NCI-H524 treated with DMSO at 0.1 percent for 48 hours (cell line): ENCODE results near the gene RAP1A.

Experiments
- DNase-seq: peaks from one replicate; lab custom pipeline; 2025; lab: John Stamatoyannopoulos, UW

The RAP1A gene

DNA sequence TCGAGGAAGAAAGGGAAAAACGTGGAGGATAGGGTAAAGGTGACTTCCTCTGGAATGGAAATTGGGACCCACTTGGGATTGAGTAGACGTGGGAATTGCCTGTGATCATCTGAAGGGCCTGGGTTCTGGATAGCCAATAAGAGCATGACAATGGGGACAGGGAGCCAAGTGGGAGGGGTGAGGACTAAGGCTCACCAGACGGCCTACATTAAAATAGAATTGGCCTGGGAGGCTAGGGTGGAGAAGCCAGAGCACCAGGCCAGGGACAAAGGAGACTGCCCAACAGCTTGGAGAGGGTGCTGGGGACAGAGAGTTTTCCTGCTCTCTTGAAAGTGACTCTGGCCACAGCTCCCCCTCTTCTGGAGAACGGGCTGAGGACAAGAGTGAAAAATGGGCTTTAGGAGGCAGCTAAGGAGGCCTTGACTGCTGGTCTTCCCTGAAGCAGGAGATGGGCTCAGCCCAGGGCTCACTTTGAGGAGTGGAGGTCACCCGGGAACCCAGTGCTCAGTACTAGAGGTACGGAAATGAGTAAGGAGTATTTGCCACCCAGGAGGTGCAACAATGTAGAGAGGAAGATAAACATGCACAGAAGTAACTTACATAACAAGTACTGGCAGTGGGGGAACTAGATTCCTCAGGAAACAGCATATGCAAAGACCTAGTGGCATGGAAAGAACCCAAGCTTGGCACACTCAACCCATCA is 100.8 kb downstream of the RAP1A start:
- no peak for DNase-seq

DNA sequence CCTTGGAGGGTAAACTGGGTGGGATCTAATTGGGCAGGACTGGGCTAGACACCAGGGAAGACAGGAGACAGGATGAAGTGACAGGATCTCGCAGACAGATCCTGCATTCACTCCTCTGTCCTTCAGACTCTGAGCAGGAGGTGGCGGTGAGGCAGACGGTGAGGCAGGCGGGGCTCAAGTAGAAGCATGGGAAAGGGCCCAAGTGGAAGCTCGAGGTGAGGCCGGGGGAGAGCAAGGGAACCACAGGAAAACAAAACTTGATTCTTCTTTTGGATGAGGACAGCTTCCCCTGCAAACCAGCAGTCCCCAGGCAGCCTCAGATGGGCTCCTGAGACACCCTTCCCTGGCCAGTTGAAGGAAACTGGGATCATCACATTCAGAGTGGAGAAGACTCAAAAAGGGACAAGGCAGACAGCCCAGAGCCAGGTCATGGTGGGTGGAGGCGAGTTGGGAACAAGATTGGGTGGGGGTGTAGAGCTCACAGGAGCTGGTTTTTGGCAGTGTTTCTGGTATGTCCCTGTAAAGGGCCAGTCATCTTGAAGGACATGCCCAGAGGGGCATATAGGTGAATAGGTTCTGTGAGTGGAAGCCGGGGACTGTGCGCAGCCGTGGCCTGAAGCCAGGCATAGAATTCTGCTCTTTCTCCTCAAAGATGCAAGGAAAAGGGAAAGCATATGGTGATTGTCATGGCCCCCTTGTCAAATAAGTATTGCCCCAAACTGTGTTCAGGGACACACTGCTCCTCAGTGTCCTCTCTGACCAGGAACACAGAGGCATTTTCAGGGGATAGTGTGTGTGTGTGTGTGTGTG is 101.6 kb downstream of the RAP1A start:
- no peak for DNase-seq

DNA sequence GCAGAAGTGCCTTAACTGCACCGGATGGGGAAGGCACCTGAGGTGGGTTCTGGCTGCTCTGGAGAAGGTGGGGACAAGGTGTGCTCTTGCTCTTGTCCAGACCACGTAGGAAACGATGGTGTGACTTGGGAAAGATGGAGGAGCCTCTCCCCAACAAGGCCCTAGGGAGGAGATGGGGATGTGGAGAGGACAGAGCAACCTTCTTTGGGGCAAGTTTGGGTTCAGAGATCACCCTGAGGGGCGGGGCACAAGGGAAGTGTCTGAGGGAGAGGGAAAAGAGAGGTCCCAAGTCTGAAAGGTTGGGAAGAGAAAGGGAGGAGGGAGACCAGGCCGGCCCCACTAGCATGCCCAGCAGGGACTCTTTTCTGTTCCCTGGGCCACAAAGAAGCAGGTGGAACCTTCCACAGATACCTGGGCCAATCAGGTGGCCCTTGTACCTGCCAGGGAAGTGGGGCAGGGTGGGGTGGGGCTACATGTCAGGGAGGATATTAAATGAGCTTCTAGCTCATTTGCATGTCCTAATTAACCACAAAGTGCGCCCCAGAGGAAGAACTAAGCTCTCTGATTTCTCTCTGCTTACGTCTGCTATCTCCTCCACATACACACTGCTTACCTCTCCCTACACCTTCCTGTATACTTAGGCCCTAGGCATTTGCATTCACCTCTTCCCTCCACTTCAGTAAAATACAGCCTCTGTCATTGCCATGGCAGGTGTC is 103.7 kb downstream of the RAP1A start:
- DNase-seq: no peak

DNA sequence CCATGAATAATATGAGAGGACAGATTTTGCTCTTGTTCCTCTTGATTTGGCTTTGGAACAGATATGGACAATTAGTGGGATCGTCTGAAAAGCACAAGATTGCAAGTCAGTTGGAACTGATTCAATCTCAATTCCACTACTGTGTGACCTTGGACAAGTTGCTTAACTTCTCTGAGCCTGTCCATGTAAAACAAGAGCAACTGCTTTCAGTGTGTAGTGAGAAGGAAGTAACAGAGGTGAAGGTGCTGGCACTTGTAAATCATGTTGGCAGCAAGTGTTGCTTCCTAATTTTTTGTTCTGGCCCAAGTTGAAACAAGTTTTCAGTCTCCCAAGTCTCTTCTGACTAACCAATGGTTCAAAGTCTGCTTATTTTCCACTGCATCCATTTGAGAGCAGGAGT is 104.3 kb downstream of the RAP1A start:
- no peak for DNase-seq

DNA sequence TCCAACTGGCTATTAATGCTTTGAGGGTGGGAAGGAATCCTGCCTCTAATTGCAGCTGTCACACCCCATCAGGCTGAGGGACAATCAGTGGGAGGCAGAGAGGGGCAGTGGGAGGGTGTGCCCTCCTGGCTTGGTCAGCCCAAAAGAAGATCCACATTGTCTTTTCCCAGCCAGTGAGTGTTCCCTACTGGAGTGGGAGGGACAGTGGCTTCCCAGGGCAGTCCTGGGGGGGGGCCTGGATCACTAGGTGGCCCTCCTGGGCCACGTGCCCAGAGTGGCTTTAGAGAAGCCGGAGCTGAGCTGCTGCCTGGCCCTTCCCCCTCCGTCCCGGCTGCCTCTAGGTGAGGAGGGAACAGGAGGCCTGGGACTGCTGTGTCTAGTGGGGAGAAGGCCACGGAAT is 105.6 kb downstream of the RAP1A start:
- no peak for DNase-seq

DNA sequence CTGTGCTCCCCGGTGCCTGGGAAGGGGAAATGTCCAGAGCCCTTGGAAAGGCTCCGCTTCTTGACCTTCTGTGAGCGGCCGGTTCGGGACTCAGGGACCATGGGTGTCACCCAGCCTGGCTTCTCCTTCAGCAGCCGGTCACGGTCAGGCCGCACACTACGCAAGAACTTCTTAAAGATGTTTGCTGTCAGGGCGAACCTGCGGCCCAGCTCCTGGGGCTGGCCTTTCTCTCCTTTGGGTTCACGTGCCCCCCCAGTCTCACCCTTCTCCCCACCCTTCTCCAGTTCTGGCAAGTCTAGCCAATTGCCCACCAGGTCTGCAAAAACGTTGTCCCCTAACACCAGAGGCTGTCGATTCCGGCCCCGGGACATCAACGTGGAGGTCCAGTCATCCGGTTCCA is 107.5 kb downstream of the RAP1A start:
- no peak for DNase-seq

DNA sequence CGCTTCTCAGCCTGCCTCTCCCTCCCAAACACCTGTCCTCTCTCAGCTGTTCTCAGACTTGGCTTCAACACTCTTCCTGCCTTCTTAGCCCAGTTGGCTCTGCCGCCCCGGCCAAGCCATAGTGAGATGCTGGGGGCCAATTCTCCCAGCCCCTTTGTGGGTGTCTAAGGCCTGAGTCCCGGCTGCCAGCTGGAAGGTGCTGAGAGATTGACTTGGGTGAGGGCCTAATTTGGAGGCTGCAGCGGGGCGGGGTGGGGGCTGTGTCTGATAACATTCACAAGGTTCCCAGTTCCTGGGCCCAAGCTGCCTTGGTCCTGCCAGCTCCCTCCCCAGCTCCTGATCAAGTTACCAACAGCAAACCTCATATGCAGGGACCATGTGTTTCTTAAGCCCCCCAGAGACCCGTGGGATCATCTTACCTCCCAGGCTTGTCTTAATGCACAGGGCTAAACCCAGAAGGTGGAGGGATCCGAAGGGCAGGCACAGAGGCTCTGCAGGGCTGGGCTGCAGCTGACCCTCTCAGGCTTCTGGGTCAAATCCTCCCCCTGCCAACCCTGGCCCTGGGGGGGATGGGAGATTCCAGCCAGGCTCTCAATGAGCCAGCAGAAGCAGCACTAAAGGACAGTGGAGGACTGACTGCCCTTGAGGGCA is 109.8 kb downstream of the RAP1A start:
- DNase-seq: peak; percentile 83

DNA sequence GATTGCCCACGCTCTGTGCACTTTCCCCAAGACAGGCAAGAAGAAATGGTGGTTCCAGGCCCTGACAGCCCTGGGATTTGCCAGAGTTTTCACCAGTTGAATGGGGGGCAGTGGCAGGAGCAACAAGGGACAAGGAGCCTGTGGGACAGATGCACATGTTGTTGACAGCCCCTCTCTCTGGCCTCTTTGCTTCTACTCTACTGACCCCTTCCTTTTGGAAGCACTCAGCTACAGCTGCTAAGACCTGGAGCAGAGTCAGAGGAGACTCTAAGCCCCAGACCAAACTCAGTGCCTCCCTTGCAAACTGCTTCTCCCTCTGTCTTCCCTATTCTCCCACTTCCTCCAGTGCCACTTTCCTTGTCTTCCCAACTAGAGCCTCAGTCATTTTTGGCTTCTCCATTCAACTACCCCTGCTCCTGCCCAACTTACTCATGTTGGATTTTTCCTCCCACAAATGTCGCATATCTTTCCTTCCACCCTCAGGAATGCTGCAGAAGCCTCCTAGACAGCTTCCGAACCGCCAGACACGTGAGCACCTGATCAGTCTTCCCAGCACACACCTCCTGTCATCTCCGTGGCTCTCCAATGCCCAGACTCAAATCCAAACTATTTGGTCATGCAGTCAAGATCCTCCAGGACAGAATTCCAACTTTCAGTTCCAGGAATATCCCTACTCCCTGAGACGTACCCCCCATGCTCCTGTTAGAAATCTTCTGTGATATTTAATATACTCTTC is 110.5 kb downstream of the RAP1A start:
- DNase-seq: no peak

DNA sequence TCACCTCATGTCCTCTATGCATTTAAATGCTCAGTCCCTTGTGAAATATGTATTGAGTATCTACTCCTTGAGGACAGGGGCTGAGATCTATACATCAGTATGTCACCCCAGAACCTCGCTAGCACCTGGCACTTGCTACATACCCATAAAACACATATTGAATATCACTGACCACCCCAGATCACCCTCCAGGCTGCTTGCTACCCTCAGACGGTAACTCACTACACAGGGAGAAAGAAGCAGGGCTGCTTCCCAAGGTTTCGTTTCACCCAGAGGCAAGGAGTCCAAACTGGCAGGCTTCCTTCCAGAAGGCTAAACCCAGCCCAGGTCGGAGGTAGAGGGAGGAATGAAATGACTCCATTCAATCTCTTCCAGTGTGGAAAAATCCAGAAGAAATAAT is 111.1 kb downstream of the RAP1A start:
- no peak for DNase-seq

DNA sequence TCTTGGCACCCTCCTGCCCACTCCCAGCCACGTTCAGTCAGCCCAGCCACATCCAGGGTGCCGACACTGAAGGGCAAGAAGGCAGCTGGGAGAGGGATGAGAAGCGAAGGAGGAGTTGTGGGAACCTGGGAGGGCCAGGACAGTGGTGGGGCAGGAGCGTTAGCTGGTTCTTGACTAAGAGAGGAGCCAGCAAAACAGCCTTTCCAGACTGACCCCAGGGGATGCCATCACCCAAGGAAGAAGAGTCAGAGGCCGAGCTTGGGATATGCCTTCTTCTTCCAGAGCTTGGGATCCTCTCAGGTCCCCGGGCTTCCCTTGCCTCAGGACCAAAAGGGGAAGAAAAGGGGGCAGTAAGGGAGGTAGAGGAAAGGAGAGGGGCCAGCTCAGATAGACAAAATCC is 112.4 kb downstream of the RAP1A start:
- no peak for DNase-seq

DNA sequence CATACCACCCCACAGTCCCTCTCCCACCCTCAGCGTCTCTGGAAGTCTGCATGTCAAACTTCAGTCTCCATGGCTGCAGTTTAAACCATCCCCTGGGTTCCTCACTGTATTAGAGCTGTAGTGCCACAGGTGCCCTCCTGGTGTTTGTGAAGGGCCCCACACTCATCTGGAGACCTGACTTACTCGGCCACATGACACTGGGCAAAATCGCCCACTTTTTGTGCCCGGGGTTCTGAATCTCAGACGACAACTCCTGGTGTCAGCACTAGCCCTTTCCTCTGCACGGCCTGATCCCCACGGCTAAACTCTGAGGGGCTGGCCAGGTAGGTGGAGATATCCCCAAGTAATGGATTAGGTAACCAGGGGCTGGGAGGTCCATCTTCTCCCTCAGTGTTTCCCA is 113.1 kb downstream of the RAP1A start:
- DNase-seq: no peak

DNA sequence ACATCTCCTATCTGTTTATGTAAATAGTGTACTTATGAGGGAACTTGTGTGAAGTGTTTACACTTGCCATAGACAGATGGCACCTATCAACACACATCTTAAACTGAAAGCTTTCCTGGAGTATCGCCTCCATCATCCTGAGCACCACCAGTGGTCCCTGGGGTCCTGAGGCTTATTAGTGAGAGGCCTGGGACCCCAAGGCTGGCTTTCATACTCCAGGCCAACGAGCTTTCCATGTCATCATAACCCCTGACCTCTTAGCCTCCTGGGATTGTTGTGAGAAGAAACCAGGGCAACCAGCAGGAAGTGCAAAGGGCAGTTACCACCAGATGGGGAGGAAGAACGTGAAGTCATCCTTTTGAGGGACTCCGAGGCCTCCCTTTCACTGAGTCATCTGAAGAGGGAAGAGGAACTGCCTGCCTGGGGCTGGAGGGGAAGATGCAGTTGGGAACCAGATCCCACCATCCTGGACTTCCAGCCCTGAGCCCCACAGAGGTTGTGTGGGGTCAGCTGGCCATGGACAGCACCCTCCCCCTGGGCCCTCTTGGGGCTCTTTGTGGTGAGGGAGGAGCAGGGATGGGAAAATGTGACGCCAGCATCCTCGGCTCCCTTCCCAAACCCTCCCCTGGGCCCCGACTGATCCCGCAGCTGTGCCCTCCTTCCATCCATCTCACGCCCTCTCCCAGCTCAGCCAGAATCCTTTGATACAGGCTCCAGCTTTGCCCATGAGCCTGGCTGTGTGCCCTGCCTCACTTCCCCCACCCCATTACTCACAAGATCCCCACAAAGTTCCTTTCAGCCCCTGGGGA is 113.8 kb downstream of the RAP1A start:
- no peak for DNase-seq

DNA sequence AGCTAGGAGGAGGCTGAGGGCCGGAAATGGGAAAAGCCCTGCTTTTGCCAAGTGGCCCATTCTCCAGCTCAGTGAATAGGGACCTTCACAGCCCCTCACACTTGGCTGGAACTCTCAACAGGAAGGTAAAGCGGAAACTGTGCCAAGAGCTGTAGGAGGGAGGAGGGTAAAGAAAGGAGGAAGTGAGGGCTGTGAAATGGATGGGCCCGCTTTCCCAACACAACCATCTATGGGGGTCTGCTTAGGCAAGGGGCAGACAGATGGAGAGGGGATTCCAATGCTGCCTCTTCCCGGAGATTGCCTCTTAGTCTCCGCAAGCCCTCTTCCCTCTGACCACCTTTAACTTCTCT is 114.4 kb downstream of the RAP1A start:
- DNase-seq: no peak

DNA sequence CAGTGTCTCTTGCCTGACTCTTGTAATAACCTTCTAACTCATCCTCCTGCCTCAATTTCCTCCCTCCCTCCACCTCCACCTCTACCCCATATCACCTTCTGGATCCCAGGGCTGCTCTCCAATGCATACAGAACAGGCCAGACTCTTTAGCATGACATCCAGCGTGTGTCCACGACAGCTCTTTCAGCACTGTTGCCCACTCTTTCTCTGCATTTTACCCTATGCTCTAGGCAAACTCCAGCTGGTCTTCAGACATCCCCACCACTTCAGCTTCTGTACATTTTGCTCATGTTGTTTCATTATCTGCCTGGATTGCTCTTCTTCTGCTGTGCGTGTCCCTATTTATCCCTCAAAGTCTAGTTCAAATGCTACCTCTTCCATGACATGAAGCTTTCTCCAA is 114.8 kb downstream of the RAP1A start:
- no peak for DNase-seq

DNA sequence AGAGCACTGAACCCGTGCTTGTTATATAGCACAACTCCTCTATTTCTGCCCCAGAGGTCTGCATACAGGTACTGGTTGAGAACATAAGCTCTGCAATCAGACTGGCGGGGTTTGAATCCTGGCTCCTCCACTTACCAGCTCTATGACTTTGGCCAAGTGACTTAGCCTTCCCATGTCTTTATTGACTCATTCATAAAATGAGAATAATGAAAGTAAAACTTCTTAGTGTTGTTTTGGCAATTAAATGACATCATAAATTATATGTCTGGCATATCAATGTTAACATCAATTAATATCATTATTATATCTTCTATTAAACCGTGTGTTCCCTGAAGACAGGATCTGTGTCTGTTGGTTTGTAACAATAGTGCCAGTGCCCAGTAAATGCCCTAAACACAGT is 115.3 kb downstream of the RAP1A start:
- no peak for DNase-seq

DNA sequence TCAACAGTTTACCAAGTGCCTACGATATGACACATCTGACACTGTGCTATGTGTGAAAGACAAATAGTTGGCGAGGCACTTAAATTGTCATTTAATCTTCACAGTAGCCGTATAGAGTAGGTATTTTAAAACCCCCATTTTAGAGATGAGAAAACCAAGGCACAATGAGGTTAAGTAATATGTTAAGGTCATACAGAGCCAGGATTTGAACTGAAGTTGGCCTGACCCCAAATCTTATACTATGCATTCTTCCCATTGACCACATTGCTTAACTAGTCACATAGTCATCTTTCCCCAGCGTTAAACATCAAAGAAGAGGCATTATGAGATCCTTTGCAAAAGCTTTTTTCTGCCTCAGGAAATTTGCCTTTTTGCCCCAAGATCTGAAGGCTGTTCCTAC is 115.7 kb downstream of the RAP1A start:
- no peak for DNase-seq

DNA sequence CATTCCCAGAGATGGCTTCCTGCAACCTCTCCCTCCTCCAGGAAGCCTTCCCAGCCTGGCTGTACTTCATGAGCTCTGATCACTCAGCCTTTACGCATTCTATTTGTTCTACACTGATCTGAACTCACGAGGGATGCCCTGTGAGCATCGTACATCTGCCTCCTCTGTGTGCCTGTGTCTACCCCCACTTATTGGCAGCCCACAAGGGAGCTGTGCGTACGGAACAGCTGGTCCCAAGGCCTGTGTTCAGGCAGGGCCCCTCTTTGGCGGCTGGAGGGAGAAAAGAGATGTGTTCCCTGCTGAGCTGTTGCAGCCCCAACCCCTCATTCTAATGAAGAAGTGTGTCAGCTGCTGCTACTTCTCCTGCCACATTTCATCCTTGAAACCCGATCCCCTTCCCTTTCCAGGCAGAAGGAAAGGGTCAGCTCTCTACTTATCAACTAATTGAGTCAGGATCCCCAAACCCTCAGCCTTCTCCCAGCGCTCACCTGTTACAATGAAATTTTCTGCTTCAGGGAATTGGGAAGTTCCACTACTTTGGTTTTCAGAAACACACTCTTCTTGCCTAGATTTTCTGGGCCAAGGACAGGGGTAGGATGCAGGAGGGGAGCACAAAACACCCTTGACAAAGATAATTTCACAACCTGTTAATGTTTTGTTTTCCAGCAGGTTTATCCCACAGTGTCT is 116.4 kb downstream of the RAP1A start:
- DNase-seq: peak; percentile 96

DNA sequence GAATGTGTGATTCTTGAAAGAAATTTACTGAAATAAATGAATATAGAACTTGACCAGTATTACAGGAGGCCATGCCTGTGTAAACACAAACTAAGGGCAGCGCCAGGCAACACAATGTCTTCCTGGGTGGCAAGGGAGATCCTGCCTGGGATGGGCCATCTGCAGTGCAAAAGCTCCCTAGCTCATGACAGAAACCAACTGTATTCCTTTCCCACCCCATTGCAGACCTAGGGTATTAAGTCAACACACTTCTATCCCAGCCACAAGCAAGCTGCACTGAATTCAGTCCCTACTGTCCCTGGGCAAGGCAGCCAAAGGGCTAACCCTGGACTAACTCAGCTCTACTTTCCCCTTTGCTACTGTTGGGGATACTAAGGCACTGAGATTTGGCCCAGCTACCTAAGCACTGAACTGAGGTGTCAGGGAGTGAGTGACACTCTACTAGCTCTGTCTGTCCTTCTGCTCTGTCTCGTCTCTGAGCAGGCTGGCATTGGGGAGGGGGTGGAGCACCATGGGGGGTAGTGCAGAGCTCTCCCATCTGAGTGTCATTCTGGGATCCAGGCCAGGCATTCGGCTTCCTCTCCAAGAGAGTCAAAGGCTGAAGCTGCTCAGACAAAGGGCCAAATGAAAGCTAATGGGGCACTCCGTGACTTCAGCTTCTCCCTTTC is 117.1 kb downstream of the RAP1A start:
- no peak for DNase-seq

DNA sequence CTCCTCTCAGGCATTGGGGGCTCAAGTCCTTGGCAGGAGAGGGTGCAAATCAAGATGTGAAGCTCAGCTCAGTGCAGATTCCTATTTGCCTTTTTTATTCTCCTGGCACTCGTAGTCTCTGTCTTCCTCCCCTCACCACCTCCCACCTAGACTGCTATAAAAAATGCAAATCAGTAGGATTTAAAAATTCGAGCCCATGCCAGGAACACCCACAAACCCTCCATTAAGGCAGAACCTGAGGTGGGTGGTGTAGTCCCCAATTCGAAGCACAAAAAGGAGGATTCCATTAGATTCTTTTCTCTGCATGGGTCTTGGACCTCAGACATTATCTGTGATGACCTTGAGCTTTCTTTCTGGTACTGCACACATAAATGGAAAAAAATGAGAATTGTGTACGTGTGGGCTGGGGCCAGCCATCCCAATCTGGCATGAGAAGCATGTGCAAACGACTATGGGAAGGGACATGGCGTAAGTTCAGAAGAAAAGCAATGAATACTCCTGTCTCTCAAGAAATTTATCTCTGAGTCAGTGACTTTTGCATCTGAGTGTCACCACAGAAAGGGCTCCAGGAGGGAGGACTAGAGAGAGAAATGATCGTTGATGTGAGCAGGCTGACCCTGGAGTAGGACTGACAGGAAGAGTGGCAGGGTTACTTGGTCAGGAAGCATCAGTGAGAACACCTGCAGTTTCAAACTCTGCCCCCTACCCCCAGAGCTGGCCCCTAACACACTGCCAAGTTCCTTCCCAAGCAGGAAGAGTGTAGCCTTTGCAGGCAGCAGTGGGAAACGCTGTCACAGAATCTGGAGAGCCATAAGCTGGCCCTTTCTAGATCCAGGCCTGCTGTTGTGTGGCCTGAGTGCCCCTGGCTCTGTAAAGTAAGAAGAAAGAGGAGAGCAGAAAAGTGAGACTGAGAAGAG is 117.9 kb downstream of the RAP1A start:
- DNase-seq: no peak
